Spleen (tissue), 11 donors: ENCODE data around the gene EXD3. TPM values are rescaled to one million over a fixed set of nuclear protein-coding genes. Genes with fewer than 3 reads are reported as not detected.
A peak's percentile ranks its signal among the peaks of the same experiment; 100 is the strongest.

Experiments
- DNase-seq: peaks from one replicate; pipeline ENCODE4 v3.0.0-alpha.2; 2020
- H3K27ac ChIP-seq, 8 donors: fragments of 200-600 bp; sonication (generic) in 7 of 8; 1 replicate in 4 of 8; 2 replicates in 4 of 8; pipeline versions ENCODE4 v1.5.0 to v1.8.0; 2016 to 2021; ENCODE audit warnings: inconsistent platforms in 4 of 8, mild to moderate bottlenecking in 4 of 8, moderate library complexity in 1 of 8
- H3K27me3 ChIP-seq, 7 donors: fragments of 200-600 bp; sonication (generic) in 6 of 7; replicated peaks in 1 of 7; 1 replicate in 4 of 7; 2 replicates in 3 of 7; pipeline versions ENCODE4 v1.5.0 to v1.8.0; 2016 to 2021; ENCODE audit warnings: inconsistent platforms in 3 of 7, mild to moderate bottlenecking in 1 of 7
- H3K36me3 ChIP-seq, 6 donors: fragments of 200-600 bp; sonication (generic) in 5 of 6; 1 replicate in 4 of 6; 2 replicates in 2 of 6; pipeline versions ENCODE4 v1.5.0 to v1.8.0; 2016 to 2021; ENCODE audit warnings: inconsistent platforms in 2 of 6
- H3K4me1 ChIP-seq, 6 donors: fragments of 200-600 bp; sonication (generic) in 5 of 6; 1 replicate in 3 of 6; 2 replicates in 3 of 6; pipeline versions ENCODE4 v1.5.0 to v1.8.0; 2016 to 2021; ENCODE audit warnings: inconsistent platforms in 3 of 6
- H3K4me3 ChIP-seq, 8 donors: fragments of 200-600 bp; sonication (generic) in 7 of 8; 1 replicate in 4 of 8; 2 replicates in 4 of 8; pipeline versions ENCODE4 v1.5.0 to v1.8.0; 2016 to 2021; ENCODE audit warnings: inconsistent platforms in 4 of 8, mild to moderate bottlenecking in 4 of 8, moderate library complexity in 2 of 8
- H3K9me3 ChIP-seq, 8 donors: fragments of 200-600 bp; sonication (generic) in 7 of 8; 1 replicate in 4 of 8; 2 replicates in 4 of 8; pipeline versions ENCODE4 v1.5.0 to v1.8.0; 2016 to 2021; ENCODE audit warnings: inconsistent platforms in 4 of 8
- POLR2A ChIP-seq, 3 donors: fragments of 450-650 bp; IDR thresholded peaks; one replicate each; pipeline ENCODE4 v1.5.1; 2017; ENCODE audit warnings: antibody characterized with exemption in 3 of 3, mild to moderate bottlenecking in 1 of 3
- POLR2AphosphoS5 ChIP-seq, 3 donors: sonication (generic); formaldehyde crosslinking; IDR thresholded peaks; one replicate each; pipeline ENCODE4 v1.5.1; 2017; ENCODE audit warnings: antibody characterized with exemption in 3 of 3
- WGBS, 5 donors: extraction: QIAGEN DNeasy Blood & Tissue Kit in 3 of 5; methylation state at CpG; one replicate each; pipeline versions ENCODE4 v1.1.5 to v1.1.7; 2013 to 2018; 5-methylcytosine and 5-hydroxymethylcytosine counted together
- intact Hi-C: fragments of 100-400 bp; cut with DNase I; formaldehyde crosslinking; loops from one replicate; pipeline ENCODE4 v1.15.0; 2023; ENCODE audit warnings: low total_unique reads
- polyA plus RNA-seq, 3 donors: library from polyadenylated mRNA; stranded (reverse); fragments of 200-250 nt; gene quantifications; one replicate each; pipeline ENCODE4 v1.2.1, GENCODE V29; 2013
- total RNA-seq, 7 donors: library from RNA; depleted of rRNA in 3 of 7; stranded (reverse); fragments of >200 nt in 3 of 7; fragmentation: NEBNext Ultra II Directional in 4 of 7; extraction: Animal tissue kit (Norgen Biotek cat#: 25700) in 4 of 7; gene quantifications; one replicate each; pipeline versions ENCODE4 v1.1.0 to v1.2.1, GENCODE V29; 2016 to 2021
- TF ChIP-seq, protein P1 (sequence below), 11 experiments: fragments of 200-600 bp in 7 of 11; fragments of 450-650 bp in 4 of 11; sonication (generic) in 4 of 11; IDR thresholded peaks in 8 of 11; conservative IDR thresholded peaks in 3 of 11; 1 replicate in 7 of 11; 2 replicates in 4 of 11; pipeline versions ENCODE4 v1.4.0 to v1.8.0; 2016 to 2021; ENCODE audit warnings: antibody characterized with exemption in 11 of 11, inconsistent platforms in 4 of 11, mild to moderate bottlenecking in 1 of 11
- donor health status: healthy with polysubstance abuse.
- donor health status: DM: no; HTN: no; CAD: no; lungs with moderate emphysema.
- donor health status: DM: no; HTN: no; CAD: no.
- donor health status: Bipolar disorder and iron deficiency.
- donor health status: healthy.
- donor health status: DM: no; HTN: no; CAD: no.
- donor health status: DM: yes; HTN: yes; CAD: no.

EXD3 gene
- total and polyA plus RNA-seq, 10 donors: 14.5 to 62.3 (median 36.3) TPM

DNA sequence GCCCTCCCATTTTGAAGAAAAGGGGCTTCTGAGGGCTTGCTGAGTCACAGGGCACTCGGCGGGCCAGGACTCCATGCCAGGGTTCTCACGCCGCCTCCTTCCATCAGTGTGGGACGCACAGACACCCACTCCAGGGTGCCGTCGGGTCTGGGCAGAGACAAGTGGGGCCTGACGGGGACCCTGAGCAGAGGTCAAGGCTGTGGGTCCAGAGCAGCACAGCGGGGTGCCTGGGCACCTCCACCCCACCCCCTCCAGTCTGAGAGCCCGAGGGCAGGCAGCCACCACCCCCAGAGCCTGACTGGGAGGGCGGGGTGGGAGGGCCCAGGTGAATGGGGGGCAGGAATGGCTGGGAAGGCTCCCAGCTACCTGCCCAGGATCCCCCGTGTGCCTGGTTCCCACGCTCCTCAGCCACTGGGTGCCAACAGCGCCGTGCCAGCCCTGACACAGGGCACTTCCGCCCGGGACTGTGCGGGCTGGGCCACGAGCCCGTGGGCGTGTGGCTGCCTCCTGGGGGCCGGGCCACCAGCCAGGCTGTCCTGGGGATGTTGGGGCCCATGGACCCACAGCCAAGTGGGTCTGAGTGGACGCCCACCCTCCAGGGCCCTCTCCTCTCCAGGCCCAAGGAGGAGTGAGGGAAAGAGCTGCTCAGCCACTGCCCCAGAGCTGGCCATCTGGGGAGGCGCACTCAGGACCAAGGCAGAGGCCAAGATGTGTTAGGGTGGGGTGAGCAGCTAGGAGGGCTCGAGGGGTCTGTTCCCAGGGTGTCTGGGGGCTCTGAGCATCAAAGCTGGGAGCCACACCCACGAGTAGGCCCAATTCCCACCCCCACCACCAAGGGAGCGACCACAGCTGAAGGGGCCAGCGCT, 110.7 kb downstream of the EXD3 start:
- 76 to 82% (median 79%) methylated on average over 7 to 28 of the region's 28 CpGs for WGBS, 5 donors
- no peaks in the 10 kb centered on the region for H3K36me3 ChIP-seq
- DNase-seq: peak; percentile 54
- TF ChIP-seq POLR2AphosphoS5 (IDR thresholded peaks at IDR 0.05) (no peak), POLR2A (IDR thresholded peaks at IDR 0.05) (no peak)
- TF ChIP-seq, protein P1, sequence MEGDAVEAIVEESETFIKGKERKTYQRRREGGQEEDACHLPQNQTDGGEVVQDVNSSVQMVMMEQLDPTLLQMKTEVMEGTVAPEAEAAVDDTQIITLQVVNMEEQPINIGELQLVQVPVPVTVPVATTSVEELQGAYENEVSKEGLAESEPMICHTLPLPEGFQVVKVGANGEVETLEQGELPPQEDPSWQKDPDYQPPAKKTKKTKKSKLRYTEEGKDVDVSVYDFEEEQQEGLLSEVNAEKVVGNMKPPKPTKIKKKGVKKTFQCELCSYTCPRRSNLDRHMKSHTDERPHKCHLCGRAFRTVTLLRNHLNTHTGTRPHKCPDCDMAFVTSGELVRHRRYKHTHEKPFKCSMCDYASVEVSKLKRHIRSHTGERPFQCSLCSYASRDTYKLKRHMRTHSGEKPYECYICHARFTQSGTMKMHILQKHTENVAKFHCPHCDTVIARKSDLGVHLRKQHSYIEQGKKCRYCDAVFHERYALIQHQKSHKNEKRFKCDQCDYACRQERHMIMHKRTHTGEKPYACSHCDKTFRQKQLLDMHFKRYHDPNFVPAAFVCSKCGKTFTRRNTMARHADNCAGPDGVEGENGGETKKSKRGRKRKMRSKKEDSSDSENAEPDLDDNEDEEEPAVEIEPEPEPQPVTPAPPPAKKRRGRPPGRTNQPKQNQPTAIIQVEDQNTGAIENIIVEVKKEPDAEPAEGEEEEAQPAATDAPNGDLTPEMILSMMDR (IDR thresholded peaks at IDR 0.05 in 8 of 11, conservative IDR thresholded peaks at IDR 0.05 in 3 of 11): no peak
- no peak overlapping the region for H3K4me3 ChIP-seq
- peaks cover 4 to 56% (median 31%) of the 10 kb centered on the region in 6 donors for H3K4me1 ChIP-seq
- peaks cover 0 to 35% (median 16%) of the 10 kb centered on the region in 7 donors for H3K27me3 ChIP-seq
- no peak overlapping the region for H3K27ac ChIP-seq
- intact Hi-C loops: no loop called here
- H3K9me3 ChIP-seq: no peaks in the 10 kb centered on the region

DNA sequence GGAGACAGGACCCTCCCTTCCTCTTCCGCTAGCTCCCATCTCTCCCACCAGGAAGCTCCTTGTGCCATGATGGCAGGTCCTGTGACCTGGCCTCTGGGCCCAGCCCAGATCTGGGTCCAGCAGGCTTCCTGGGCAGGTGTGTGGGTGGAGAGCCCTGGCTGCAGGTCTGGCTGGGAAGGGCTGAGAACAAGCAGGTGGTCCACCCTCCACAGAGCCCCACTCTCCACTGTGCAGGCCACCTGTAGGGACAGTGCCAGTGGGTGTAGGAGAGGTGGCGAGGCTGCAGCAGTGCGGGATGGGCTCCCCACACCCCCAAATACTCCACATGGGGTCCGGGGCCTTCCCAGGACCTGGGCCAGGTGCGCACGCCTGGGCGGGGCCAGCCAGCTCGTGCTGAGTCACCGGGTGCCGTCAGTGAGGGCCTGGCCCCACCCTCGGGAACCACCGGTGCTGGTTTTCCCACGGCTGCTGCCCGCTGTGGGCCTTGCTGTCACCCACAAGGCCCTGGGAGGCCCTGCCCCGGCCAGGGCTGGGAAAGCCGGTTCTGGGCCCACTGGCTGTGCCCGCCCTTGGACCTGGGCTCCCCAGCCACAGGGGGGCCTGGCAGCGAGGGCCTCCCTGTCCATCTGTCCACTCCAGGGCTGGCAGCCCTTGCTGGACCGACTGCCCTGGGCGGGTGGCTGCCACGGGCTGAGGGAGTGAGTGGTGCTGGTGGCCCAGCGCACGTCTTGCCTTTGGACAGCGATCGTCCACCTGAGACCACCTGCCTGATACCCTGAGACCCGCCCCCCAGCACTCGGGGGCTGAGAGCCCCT, 111.6 kb downstream of the EXD3 start:
- DNase-seq: peak; percentile 73
- TF ChIP-seq POLR2AphosphoS5 (IDR thresholded peaks at IDR 0.05) (peak in 1 of 3 donors; percentile 10), POLR2A (IDR thresholded peaks at IDR 0.05) (no peak)
- no peak overlapping the region for H3K27ac ChIP-seq
- H3K36me3 ChIP-seq: no peaks in the 10 kb centered on the region
- H3K4me1 ChIP-seq: peaks cover 7 to 56% (median 32%) of the 10 kb centered on the region in 6 donors
- intact Hi-C loops: no loop called here
- WGBS, 5 donors: 64 to 87% (median 76%) methylated on average over 9 to 27 of the region's 27 CpGs
- H3K9me3 ChIP-seq: no peaks in the 10 kb centered on the region
- H3K27me3 ChIP-seq: peaks cover 0 to 35% (median 13%) of the 10 kb centered on the region in 7 donors
- no peak overlapping the region for H3K4me3 ChIP-seq

DNA sequence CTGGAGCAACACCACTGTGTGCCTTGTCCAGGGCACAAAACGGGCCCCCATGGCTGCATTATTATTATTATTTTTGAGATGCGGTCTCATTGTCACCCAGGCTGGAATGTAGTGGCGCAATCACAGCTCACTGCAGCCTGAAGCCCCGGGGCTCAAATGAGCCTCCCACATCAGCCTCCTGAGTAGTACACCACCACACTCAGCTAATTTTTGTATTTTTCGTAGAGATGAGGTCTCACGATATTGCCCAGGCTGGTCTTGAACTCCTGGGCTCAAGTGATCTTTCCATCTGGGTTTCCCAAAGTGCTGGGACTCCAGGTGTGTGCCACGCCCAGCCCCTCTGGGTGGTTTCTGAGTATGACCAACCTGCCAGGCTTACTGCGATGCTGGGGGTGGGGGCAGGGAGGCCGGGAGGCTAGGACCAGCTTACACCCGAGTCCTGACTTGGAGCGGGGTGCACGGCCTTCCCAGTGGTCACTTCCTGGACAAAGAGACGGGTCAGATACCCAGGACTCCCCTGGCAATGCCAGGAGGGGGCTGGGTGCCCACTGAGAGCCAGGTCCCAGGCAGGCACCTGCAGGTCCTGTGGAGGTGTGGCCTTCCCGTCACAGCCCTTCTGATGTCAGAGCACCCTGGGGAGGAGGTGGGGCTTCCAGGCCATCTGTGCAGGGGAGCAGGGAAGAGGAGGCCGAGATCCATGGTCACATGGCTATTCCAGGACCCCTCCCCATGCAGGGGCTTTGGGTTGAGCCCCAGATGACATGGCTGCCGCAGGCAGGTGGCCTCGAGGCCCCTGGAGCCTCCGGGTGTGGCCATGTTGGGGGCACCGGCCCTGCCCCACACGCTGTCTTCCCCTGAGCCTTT, 112.5 kb downstream of the EXD3 start:
- intact Hi-C loops: no loop called here
- peak; percentile 71 for DNase-seq
- WGBS, 5 donors: 77 to 85% (median 80%) methylated on average over 14 to 20 of the region's 20 CpGs

More for the DNA sequence above, 112.5 kb downstream of the EXD3 start:
- TF ChIP-seq, protein P1 (IDR thresholded peaks at IDR 0.05 in 8 of 11, conservative IDR thresholded peaks at IDR 0.05 in 3 of 11): no peak
- TF ChIP-seq POLR2A (IDR thresholded peaks at IDR 0.05): no peak
- TF ChIP-seq POLR2AphosphoS5 (IDR thresholded peaks at IDR 0.05): no peak
- H3K4me3 ChIP-seq: no peak overlapping the region
- peaks cover 16 to 56% (median 32%) of the 10 kb centered on the region in 6 donors for H3K4me1 ChIP-seq
- H3K27me3 ChIP-seq: peaks cover 0 to 35% (median 5%) of the 10 kb centered on the region in 7 donors
- no peaks in the 10 kb centered on the region for H3K36me3 ChIP-seq
- H3K9me3 ChIP-seq: no peaks in the 10 kb centered on the region
- no peak overlapping the region for H3K27ac ChIP-seq
